ENCODE data around the gene GAB2.

The GAB2 gene

DNA sequence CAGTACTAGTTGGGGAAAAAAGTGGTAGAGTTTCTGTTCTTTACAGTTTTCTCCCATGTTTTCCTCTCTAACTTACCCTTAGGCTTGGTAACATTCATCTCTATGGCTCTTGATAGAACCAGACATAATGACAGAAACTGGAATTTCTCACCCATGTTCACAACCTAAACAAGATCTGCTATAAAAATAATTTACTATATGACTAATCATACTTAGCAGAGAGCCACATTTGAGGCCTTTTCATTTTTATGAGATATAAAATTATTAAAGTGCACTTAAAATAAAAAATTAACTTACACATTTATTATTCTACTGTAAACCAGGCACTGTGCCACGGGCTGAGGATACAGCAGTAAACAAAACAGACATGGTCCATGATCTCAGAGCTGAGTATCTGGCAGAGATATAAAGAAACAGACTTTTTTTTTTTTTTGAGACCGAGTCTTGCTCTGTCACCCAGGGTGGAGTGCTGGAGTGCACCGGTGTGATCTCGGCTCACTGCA, 98.1 kb downstream of the GAB2 start:
- TF ChIP-seq, protein P1, sequence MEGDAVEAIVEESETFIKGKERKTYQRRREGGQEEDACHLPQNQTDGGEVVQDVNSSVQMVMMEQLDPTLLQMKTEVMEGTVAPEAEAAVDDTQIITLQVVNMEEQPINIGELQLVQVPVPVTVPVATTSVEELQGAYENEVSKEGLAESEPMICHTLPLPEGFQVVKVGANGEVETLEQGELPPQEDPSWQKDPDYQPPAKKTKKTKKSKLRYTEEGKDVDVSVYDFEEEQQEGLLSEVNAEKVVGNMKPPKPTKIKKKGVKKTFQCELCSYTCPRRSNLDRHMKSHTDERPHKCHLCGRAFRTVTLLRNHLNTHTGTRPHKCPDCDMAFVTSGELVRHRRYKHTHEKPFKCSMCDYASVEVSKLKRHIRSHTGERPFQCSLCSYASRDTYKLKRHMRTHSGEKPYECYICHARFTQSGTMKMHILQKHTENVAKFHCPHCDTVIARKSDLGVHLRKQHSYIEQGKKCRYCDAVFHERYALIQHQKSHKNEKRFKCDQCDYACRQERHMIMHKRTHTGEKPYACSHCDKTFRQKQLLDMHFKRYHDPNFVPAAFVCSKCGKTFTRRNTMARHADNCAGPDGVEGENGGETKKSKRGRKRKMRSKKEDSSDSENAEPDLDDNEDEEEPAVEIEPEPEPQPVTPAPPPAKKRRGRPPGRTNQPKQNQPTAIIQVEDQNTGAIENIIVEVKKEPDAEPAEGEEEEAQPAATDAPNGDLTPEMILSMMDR (IDR thresholded peaks at IDR 0.05; ENCODE audit: low read depth, low read length, missing control alignments), result no peak
- DNase-seq (ENCODE audit: extremely low read depth, low read depth), result no peak
- H3K4me3 ChIP-seq (replicated peaks; ENCODE audit: low read depth, low read length), result no peak overlapping the region

GRCh38 chr11:78318321-78319114, 99.1 kb downstream of the GAB2 start:
- no peak overlapping the region for H3K4me3 ChIP-seq (replicated peaks; ENCODE audit: low read depth, low read length)
- TF ChIP-seq, protein P1 (IDR thresholded peaks at IDR 0.05; ENCODE audit: low read depth, low read length, missing control alignments), result no peak
- DNase-seq (ENCODE audit: extremely low read depth, low read depth), result peak; percentile 22

GRCh38 chr11:78315724-78316123, 101.9 kb downstream of the GAB2 start:
- TF ChIP-seq, protein P1 (IDR thresholded peaks at IDR 0.05; ENCODE audit: low read depth, low read length, missing control alignments), result no peak
- H3K4me3 ChIP-seq (replicated peaks; ENCODE audit: low read depth, low read length), result no peak overlapping the region
- DNase-seq (ENCODE audit: extremely low read depth, low read depth), result no peak

- no peak overlapping the region for H3K4me3 ChIP-seq (replicated peaks; ENCODE audit: low read depth, low read length)
- TF ChIP-seq, protein P1 (IDR thresholded peaks at IDR 0.05; ENCODE audit: low read depth, low read length, missing control alignments), result no peak
- DNase-seq (ENCODE audit: extremely low read depth, low read depth), result no peak
Observed at GRCh38 chr11:78314762-78315161, 102.9 kb downstream of the GAB2 start.

- TF ChIP-seq, protein P1 (IDR thresholded peaks at IDR 0.05; ENCODE audit: low read depth, low read length, missing control alignments), result no peak
- no peak overlapping the region for H3K4me3 ChIP-seq (replicated peaks; ENCODE audit: low read depth, low read length)
- no peak for DNase-seq (ENCODE audit: extremely low read depth, low read depth)
Observed at GRCh38 chr11:78313898-78314297, 103.7 kb downstream of the GAB2 start.

DNA sequence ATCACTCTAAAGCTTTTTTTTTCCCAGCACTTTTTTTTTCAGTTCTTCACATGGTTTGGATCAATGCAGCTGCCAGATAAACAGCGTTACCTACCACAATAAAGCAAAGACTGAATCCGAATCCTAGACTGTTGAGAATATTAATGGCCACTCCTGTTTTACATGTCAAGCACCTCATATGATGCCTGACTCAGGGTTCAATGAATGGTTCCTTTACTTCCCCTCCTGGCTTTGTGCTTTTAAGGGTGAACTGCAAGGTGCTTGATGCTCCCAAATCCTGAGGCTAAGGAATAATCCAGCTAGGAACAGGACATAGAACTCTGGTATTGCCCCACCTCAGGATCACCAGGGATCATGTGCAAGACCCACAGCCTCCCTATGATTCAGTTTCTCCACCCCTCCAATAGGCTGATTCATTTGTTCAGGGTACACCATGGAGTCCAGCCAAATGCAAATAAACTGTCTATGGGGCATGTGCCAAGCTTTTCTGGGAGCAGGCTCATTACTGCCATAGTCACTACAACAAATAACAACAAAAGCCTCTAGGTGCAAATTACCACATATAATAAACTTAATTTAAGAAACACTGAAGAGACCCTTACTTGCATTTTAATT, 104.3 kb downstream of the GAB2 start:
- DNase-seq (ENCODE audit: extremely low read depth, low read depth), result peak; percentile 31
- H3K4me3 ChIP-seq (replicated peaks; ENCODE audit: low read depth, low read length), result no peak overlapping the region
- TF ChIP-seq, protein P1 (IDR thresholded peaks at IDR 0.05; ENCODE audit: low read depth, low read length, missing control alignments), result no peak
